Cardiac fibroblast (primary cell): ENCODE results near the gene TRIM27.
A peak's percentile ranks its signal among the peaks of the same experiment; 100 is the strongest.
"Not testable (repeated sequence)": the region's sequence is repeated elsewhere in the genome, so short reads cannot be mapped to it uniquely, and the experiment has no call there.

ENCODE experiments used
- DNase-seq, 2 donors: peaks; one replicate each; pipeline versions ENCODE4 v3.0.0 to v3.0.0-alpha.2; 2010; ENCODE audit warnings: low read depth in 2 of 2
- H3K4me3 ChIP-seq, 2 donors: replicated peaks in 1 of 2; 1 replicate in 1 of 2; 2 replicates in 1 of 2; pipeline ENCODE4 v1.5.1; 2011; ENCODE audit warnings: low read depth in 2 of 2, low read length in 2 of 2, mild to moderate bottlenecking in 2 of 2, moderate library complexity in 1 of 2
- TF ChIP-seq, protein P1 (sequence below): IDR thresholded peaks from one replicate; pipeline ENCODE4 v1.5.1; 2011; ENCODE audit warnings: low read depth, mild to moderate bottlenecking, low read length, inconsistent platforms

TRIM27 gene

DNA sequence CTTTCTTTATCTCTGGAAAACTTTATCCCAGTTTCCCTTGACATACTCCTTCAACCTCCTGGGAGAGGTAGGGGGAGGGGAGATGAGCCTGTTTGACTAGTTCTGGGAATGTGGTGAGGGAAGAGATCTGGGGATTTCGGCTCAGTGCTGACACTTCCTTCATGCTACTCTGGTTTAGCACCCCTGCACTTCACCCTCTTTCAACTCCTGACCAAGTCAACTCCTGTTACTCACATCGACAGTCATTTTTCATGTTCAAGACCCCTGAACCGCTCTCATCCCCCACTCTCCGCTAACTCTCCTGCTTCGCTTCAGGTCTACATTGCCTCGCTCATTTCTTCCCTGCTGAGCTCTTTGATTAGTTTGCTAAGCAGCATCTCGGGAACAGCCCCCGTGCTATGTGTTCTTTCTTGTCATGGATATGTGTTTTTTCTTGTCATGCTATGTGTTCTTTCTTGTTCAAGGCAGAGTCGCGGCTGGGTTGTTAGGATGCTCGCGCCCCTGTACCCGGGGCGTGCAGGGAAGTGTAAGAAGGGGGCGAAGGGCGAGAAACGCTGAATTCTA, 16.6 kb upstream of the TRIM27 start:
- TF ChIP-seq, protein P1, sequence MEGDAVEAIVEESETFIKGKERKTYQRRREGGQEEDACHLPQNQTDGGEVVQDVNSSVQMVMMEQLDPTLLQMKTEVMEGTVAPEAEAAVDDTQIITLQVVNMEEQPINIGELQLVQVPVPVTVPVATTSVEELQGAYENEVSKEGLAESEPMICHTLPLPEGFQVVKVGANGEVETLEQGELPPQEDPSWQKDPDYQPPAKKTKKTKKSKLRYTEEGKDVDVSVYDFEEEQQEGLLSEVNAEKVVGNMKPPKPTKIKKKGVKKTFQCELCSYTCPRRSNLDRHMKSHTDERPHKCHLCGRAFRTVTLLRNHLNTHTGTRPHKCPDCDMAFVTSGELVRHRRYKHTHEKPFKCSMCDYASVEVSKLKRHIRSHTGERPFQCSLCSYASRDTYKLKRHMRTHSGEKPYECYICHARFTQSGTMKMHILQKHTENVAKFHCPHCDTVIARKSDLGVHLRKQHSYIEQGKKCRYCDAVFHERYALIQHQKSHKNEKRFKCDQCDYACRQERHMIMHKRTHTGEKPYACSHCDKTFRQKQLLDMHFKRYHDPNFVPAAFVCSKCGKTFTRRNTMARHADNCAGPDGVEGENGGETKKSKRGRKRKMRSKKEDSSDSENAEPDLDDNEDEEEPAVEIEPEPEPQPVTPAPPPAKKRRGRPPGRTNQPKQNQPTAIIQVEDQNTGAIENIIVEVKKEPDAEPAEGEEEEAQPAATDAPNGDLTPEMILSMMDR = no peak

DNA sequence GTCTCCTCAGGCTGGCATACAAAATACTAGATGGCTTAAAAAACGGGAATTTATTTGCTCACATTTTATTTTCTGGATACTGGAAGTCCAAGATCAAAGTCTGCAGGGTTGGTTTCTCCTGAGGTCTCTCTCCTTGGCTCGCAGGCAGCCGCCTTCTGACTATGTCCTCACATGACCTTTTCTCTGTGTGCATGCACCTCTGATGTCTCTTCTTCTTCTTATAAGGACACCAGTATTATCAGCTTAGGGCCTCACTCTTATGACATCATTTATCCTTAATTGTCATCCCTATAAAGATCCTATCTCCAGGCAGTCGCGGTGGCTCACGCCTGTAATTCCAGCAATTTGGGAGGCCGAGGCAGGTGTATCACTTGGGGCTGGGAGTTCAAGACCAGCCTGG, 9.3 kb upstream of the TRIM27 start:
- DNase-seq = no peak
- TF ChIP-seq, protein P1 = no peak
- no peak overlapping the region for H3K4me3 ChIP-seq

More for the DNA sequence above, 16.6 kb upstream of the TRIM27 start:
- no peak for DNase-seq
- peak overlapping the region; percentile 52 to 65 for H3K4me3 ChIP-seq

DNA sequence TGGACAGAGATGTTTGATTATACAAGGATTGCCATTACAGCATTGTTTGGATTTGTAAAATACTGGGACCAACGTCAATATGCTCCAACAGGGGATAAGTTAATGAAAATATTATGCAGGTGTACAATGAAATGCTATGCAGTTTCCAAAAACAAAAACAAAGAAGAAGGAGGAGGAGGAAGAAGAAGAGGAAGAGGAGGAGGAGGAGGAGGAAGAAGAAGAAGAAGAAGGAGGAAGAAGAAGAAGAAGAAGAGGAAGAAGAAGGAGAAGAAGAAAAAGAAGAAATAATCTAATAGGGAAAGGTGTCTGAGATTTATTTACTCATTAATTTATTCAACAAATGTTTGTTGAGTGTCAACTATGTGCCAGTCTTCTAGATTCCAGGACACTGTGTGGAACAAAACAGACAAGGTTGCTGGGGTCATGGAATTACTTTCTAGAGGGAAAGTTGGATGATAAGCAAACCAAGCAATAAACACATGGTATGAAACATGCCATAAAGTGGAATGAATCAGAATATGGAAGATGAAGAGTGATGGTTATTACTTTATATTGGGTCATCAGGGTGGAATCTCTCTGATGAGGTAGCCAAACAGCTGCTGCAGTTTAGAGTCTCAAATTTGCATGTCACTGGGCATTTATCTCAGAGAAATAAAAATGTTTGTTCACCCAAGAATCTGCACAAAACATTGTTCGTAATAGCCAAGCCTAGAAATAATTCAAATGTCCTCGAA, 6.3 kb upstream of the TRIM27 start:
- no peak overlapping the region for H3K4me3 ChIP-seq
- TF ChIP-seq, protein P1 = no peak
- DNase-seq = no peak

DNA sequence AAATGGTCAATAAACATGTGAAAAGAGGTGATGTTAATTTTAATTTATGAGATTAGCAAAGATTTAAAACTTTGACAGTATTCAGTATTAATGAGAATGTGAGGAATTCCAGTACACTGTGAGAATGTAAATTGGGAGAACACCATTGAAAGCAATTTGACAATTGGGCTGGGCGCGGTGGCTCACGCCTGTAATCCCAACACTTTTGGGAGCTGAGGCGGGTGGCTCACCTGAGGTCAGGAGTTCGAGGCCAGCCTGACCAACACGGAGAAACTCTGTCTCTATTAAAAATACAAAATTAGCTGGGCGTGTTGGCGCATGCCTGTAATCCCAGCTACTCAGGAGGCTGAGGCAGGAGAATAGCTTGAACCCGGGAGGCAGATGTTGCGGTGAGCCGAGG, 5.6 kb upstream of the TRIM27 start:
- not testable (repeated sequence) for H3K4me3 ChIP-seq, DNase-seq

DNA sequence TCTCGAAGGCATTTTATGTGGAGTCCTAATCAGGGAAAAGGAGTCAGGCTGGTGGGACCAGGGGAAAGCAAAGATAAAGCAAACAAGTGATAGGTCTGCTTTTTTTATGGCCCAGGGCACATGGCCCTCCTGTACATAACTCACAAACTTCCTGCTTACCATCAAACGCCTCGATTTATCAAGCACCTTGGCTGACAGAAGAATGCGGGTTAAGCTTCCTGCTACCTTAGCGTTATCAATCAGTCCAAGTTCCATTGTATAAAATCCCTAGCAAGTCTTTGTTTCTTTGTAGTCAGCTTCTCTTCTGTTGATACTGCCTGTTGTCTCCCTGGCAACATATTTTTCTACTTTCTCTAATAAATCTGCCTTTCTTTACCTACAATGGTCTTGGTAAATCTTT, 4.1 kb upstream of the TRIM27 start:
- H3K4me3 ChIP-seq = no peak overlapping the region
- TF ChIP-seq, protein P1 = no peak
- no peak for DNase-seq

DNA sequence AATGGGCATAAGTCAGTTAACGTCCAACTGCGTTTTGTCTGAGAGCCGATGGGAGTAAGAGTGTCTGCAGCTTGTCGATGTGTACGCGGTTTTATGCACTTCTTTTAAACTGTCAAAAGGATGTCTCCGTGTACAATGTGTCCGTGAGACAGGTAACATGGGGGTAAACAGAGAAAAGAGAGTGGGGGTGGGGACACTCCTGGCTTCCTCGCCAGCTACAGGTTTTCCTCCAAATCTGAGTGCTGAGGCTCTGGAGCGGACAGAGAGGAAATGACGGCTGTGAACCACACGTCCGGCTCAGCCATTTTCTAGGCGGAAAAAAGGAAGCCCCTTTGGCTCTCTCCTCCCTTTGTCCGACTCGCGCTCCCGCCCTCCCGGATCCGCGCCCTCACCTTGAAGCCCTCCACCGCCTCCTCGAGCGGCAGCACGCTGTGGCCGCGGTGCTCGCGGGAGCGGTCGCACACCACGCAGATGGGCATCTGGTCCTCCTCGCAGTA, 916 bp downstream of the TRIM27 start:
- peak; percentile 51 to 60 for DNase-seq
- TF ChIP-seq, protein P1 = no peak
- H3K4me3 ChIP-seq = peak overlapping the region; percentile 99

DNA sequence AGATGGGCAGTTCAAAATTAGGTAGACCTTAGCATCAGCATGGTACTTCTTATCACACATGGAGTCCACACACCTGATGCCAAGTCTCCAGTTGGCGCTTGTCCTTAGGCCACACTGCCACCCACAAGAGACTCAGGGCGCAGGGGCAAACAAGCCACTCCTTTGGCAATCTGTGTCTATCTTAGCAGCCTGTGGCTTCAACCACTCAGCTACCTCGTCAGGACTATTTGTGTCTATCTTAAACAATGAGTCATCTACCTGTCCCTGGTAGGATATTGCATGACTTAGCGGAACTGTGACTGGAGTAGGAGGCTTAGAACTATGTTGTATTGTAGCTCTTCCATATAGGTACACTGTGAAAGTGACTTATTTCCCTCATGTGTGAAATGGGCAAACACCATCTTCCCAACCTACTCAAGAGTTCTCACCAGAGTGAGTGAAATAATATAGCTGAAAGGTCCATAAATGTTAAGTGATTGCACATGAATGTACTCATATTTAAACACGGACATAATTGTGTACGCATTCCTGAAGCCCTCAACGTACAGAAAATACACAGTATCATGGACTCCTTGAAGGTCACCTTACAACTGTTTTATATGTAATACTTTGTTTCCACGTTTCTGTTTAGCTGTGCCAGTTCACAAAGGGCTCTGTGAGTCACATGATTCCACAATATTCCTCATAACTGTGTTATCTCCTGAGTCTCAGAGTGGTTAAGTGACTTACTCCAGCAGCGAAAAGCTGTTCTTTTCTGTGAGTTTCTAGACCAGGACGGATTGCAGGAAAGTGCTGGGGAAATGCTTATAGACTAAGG, 1.6 kb downstream of the TRIM27 start:
- TF ChIP-seq, protein P1 = no peak
- DNase-seq = peak; percentile 52 to 53
- H3K4me3 ChIP-seq = peak overlapping the region; percentile 99
